H1 (cell line): Measurements from ENCODE around the gene SLC17A5. TPM values are rescaled to one million over a fixed set of nuclear protein-coding genes. Genes with fewer than 3 reads are reported as not detected.

ENCODE experiments used
- ASH2L ChIP-seq: fragments of 200-600, 300-600 bp; sonication (generic); IDR thresholded peaks from one replicate; pipeline ENCODE4 v1.7.1; 2017; ENCODE audit warnings: low read length
- BRCA1 ChIP-seq: IDR thresholded peaks from 2 replicates; pipeline ENCODE4 v1.6.1; 2012; ENCODE audit warnings: low read depth, low read length, improper control_type of control experiment
- CREB1 ChIP-seq: IDR thresholded peaks from 2 replicates; pipeline ENCODE4 v1.6.1; 2012; ENCODE audit warnings: inconsistent platforms
- EGR1 ChIP-seq: IDR thresholded peaks from 2 replicates; pipeline ENCODE4 v1.6.1; 2011; ENCODE audit warnings: low read depth, low read length, borderline replicate concordance
- EP300 ChIP-seq, 2 experiments: IDR thresholded peaks; 1 replicate in 1 of 2; 2 replicates in 1 of 2; pipeline ENCODE4 v1.6.1; 2011 to 2012; ENCODE audit warnings: low read depth in 2 of 2, low read length in 2 of 2, mild to moderate bottlenecking in 2 of 2, borderline replicate concordance in 1 of 2, inconsistent platforms in 1 of 2, moderate library complexity in 1 of 2
- JUND ChIP-seq: IDR thresholded peaks from 2 replicates; pipeline ENCODE4 v1.6.1; 2011; ENCODE audit warnings: mild to moderate bottlenecking, improper control_type of control experiment, low read length
- MAFK ChIP-seq: IDR thresholded peaks from 2 replicates; pipeline ENCODE4 v1.6.1; 2012; ENCODE audit warnings: low read depth, mild to moderate bottlenecking, improper control_type of control experiment, low read length
- SIN3A ChIP-seq, 2 experiments: IDR thresholded peaks in 1 of 2; conservative IDR thresholded peaks in 1 of 2; 2 replicates each; pipeline ENCODE4 v1.6.1; 2011 to 2012; ENCODE audit warnings: low read length in 2 of 2, improper control_type of control experiment in 1 of 2, low read depth in 1 of 2, mild to moderate bottlenecking in 1 of 2
- polyA plus RNA-seq, 7 experiments: library from polyadenylated mRNA; depleted of rRNA in 3 of 7; stranded (reverse) in 5 of 7; unstranded in 2 of 7; fragments of >200 nt in 5 of 7; fragments of 200-250 nt in 2 of 7; gene quantifications; 1 replicate in 5 of 7; 2 replicates in 1 of 7; 4 replicates in 1 of 7; pipeline versions ENCODE4 v1.2.1 to v1.2.3, GENCODE V29; 2011 to 2013; ENCODE audit warnings: missing spikeins in 2 of 7, mixed read lengths in 2 of 7
- total RNA-seq: library from RNA; stranded (reverse); fragmentation: NEBNext Ultra II Directional; extraction: Animal tissue kit (Norgen Biotek cat#: 25700); gene quantifications from 2 replicates; pipeline ENCODE4 v1.2.1, GENCODE V29; 2021
- TF ChIP-seq, protein P1 (sequence below): fragments of 300-600 bp; sonication (generic); IDR thresholded peaks from 2 replicates; pipeline ENCODE4 v1.7.1; 2012; ENCODE audit warnings: low read length, moderate library complexity, mild to moderate bottlenecking, inconsistent platforms; ENCODE audit not compliant: insufficient replicate concordance

The SLC17A5 gene
- total and polyA plus RNA-seq, 2 of the 8 experiments (the other 6 are each of a cell fraction or from before 2014, with no cell fraction given), result 11.0 to 11.9 TPM

DNA sequence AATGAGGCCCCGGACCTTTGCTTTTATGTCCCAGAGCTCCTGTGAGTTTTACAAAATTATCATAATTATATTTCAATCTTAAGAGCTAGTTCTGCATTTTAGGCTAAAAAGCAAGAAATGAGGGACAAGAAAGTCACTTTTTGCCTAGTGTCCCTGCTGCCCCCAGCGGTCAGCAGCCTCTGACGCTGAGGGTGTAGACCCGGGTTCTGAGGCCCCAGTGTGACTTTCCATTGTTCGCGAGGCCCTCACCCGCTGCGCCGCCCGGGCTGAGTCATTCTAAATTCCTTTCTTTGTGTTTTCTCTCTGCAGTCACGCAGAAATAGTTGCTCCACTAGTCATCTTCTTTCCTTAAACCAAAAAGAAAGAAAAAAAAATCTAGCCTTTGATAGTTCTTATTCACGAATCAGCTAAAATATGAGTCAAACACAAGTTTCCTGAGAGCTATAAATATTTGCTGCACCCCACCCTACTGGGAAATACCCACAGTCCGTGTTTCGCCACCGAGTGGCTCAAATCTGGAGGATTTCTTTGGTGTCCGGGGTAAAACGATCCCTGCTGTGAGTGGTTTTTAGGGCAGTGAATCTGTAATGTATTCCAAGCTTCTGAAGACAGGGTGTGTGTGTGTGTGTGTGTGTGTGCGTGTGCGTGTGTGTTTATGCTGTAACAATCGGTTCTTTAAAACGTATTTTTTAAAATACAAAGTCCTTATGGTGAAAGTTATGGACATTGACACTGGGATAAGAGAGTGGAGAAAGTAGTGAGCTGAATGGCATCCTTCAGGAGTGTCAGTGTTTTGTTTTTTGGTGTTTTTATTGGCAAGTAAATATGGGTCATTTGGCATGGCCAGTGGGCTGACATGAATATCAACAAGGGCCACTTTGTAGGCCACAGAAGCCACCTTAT lies 73.3 kb downstream of the SLC17A5 start (continued):
- TF ChIP-seq EGR1 (no peak), EP300 (IDR thresholded peaks at IDR 0.05; ENCODE audit: borderline replicate concordance in 1 of 2, low read depth in 2 of 2, low read length in 2 of 2) (peak; percentile 25 to 93; a peak in 2 of 3 replicates), CREB1 (peak; percentile 77), JUND (peak; percentile 98), BRCA1 (no peak), ASH2L (peak; percentile 97), MAFK (peak; percentile 92), SIN3A (conservative IDR thresholded peaks at IDR 0.05 in 1 of 2, IDR thresholded peaks at IDR 0.05 in 1 of 2; ENCODE audit: low read depth in 1 of 2, low read length in 2 of 2) (no peak)
- TF ChIP-seq, protein P1, sequence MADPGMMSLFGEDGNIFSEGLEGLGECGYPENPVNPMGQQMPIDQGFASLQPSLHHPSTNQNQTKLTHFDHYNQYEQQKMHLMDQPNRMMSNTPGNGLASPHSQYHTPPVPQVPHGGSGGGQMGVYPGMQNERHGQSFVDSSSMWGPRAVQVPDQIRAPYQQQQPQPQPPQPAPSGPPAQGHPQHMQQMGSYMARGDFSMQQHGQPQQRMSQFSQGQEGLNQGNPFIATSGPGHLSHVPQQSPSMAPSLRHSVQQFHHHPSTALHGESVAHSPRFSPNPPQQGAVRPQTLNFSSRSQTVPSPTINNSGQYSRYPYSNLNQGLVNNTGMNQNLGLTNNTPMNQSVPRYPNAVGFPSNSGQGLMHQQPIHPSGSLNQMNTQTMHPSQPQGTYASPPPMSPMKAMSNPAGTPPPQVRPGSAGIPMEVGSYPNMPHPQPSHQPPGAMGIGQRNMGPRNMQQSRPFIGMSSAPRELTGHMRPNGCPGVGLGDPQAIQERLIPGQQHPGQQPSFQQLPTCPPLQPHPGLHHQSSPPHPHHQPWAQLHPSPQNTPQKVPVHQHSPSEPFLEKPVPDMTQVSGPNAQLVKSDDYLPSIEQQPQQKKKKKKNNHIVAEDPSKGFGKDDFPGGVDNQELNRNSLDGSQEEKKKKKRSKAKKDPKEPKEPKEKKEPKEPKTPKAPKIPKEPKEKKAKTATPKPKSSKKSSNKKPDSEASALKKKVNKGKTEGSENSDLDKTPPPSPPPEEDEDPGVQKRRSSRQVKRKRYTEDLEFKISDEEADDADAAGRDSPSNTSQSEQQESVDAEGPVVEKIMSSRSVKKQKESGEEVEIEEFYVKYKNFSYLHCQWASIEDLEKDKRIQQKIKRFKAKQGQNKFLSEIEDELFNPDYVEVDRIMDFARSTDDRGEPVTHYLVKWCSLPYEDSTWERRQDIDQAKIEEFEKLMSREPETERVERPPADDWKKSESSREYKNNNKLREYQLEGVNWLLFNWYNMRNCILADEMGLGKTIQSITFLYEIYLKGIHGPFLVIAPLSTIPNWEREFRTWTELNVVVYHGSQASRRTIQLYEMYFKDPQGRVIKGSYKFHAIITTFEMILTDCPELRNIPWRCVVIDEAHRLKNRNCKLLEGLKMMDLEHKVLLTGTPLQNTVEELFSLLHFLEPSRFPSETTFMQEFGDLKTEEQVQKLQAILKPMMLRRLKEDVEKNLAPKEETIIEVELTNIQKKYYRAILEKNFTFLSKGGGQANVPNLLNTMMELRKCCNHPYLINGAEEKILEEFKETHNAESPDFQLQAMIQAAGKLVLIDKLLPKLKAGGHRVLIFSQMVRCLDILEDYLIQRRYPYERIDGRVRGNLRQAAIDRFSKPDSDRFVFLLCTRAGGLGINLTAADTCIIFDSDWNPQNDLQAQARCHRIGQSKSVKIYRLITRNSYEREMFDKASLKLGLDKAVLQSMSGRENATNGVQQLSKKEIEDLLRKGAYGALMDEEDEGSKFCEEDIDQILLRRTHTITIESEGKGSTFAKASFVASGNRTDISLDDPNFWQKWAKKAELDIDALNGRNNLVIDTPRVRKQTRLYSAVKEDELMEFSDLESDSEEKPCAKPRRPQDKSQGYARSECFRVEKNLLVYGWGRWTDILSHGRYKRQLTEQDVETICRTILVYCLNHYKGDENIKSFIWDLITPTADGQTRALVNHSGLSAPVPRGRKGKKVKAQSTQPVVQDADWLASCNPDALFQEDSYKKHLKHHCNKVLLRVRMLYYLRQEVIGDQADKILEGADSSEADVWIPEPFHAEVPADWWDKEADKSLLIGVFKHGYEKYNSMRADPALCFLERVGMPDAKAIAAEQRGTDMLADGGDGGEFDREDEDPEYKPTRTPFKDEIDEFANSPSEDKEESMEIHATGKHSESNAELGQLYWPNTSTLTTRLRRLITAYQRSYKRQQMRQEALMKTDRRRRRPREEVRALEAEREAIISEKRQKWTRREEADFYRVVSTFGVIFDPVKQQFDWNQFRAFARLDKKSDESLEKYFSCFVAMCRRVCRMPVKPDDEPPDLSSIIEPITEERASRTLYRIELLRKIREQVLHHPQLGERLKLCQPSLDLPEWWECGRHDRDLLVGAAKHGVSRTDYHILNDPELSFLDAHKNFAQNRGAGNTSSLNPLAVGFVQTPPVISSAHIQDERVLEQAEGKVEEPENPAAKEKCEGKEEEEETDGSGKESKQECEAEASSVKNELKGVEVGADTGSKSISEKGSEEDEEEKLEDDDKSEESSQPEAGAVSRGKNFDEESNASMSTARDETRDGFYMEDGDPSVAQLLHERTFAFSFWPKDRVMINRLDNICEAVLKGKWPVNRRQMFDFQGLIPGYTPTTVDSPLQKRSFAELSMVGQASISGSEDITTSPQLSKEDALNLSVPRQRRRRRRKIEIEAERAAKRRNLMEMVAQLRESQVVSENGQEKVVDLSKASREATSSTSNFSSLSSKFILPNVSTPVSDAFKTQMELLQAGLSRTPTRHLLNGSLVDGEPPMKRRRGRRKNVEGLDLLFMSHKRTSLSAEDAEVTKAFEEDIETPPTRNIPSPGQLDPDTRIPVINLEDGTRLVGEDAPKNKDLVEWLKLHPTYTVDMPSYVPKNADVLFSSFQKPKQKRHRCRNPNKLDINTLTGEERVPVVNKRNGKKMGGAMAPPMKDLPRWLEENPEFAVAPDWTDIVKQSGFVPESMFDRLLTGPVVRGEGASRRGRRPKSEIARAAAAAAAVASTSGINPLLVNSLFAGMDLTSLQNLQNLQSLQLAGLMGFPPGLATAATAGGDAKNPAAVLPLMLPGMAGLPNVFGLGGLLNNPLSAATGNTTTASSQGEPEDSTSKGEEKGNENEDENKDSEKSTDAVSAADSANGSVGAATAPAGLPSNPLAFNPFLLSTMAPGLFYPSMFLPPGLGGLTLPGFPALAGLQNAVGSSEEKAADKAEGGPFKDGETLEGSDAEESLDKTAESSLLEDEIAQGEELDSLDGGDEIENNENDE, result peak; percentile 89
